KMS-11 (cell line): ENCODE results near the gene SBDS.
"Not testable (repeated sequence)": the region's sequence is repeated elsewhere in the genome, so short reads cannot be mapped to it uniquely, and the experiment has no call there.

Experiments
- H2AFZ ChIP-seq: fragments of 200-600 bp; sonication (generic); 2 replicates; pipeline ENCODE4 v1.6.1; 2016; ENCODE audit warnings: antibody characterized with exemption, mixed run types, low read depth
- H3K27ac ChIP-seq: fragments of 200-600 bp; sonication (generic); 2 replicates; pipeline ENCODE4 v1.6.1; 2016; ENCODE audit warnings: mild to moderate bottlenecking, mixed run types
- H3K27me3 ChIP-seq: fragments of 200-600 bp; sonication (generic); 2 replicates; pipeline ENCODE4 v1.6.1; 2017; ENCODE audit warnings: mild to moderate bottlenecking, low read depth, mixed run types, moderate library complexity; ENCODE audit not compliant: insufficient read depth
- H3K36me3 ChIP-seq: fragments of 200-600 bp; sonication (generic); 2 replicates; pipeline ENCODE4 v1.6.1; 2017; ENCODE audit warnings: mild to moderate bottlenecking, mixed run types; ENCODE audit not compliant: insufficient read depth
- H3K4me1 ChIP-seq: fragments of 200-600 bp; sonication (generic); 2 replicates; pipeline ENCODE4 v1.6.1; 2016; ENCODE audit warnings: mild to moderate bottlenecking, low read depth, mixed run types; ENCODE audit not compliant: poor library complexity, severe bottlenecking
- H3K4me2 ChIP-seq: fragments of 200-600 bp; sonication (generic); 2 replicates; pipeline ENCODE4 v1.7.0; 2016; ENCODE audit warnings: mild to moderate bottlenecking, mixed run types
- H3K4me3 ChIP-seq: fragments of 200-600 bp; sonication (generic); IDR thresholded peaks from 2 replicates; pipeline ENCODE4 v1.6.1; 2017; ENCODE audit warnings: low read depth, low read length, mixed read lengths; ENCODE audit not compliant: insufficient read depth
- H3K79me2 ChIP-seq: fragments of 200-600 bp; sonication (generic); 2 replicates; pipeline ENCODE4 v1.6.1; 2016; ENCODE audit warnings: low read depth, mixed run types; ENCODE audit not compliant: insufficient read depth
- H3K9ac ChIP-seq: fragments of 200-600 bp; sonication (generic); 2 replicates; pipeline ENCODE4 v1.6.1; 2016; ENCODE audit warnings: mild to moderate bottlenecking, mixed run types
- H4K20me1 ChIP-seq: fragments of 200-600 bp; sonication (generic); 2 replicates; pipeline ENCODE4 v1.6.1; 2016; ENCODE audit warnings: mild to moderate bottlenecking, mixed run types; ENCODE audit not compliant: insufficient read depth
- CTCF ChIP-seq: fragments of 200-600 bp; sonication (generic); conservative IDR thresholded peaks from 2 replicates; pipeline ENCODE4 v1.6.1; 2017; ENCODE audit warnings: low read depth, mild to moderate bottlenecking, antibody characterized with exemption, low read length, moderate library complexity, mixed read lengths

The SBDS gene

GRCh38 chr7:66994691-66995049 lies 716 bp downstream of the SBDS start:
- Histone ChIP-seq H2AFZ (peak overlapping the region; percentile 72), H3K27ac (peak overlapping the region; percentile 91)
- not testable (repeated sequence) for H4K20me1 ChIP-seq

GRCh38 chr7:66994051-66994450 lies 1.3 kb downstream of the SBDS start:
- Histone ChIP-seq H3K79me2 (peaks cover 35% of the 10 kb centered on the region), H3K4me2 (peak overlapping the region; percentile 63), H3K36me3 (peaks cover 10% of the 10 kb centered on the region; the same call in 1 of the 2 replicates), H3K4me1 (peaks cover 16% of the 10 kb centered on the region), H3K27ac (peak overlapping the region; percentile 91)
- H4K20me1 ChIP-seq, H2AFZ ChIP-seq, H3K4me3 ChIP-seq, H3K27me3 ChIP-seq, H3K9ac ChIP-seq: not testable (repeated sequence)

More at GRCh38 chr7:66994691-66995049, 716 bp downstream of the SBDS start:
- peaks cover 10% of the 10 kb centered on the region; the same call in 1 of the 2 replicates for H3K36me3 ChIP-seq
- peaks cover 35% of the 10 kb centered on the region for H3K79me2 ChIP-seq
- H3K9ac ChIP-seq = peak overlapping the region; percentile 91
- H3K4me1 ChIP-seq = peaks cover 16% of the 10 kb centered on the region
- peak; percentile 34 for TF ChIP-seq CTCF
- peak overlapping the region; percentile 63 for H3K4me2 ChIP-seq
- H3K4me3 ChIP-seq, H3K27me3 ChIP-seq: not testable (repeated sequence)

GRCh38 chr7:66989552-66989951 lies 5.8 kb downstream of the SBDS start:
- peaks cover 10% of the 10 kb centered on the region; the same call in 1 of the 2 replicates for H3K36me3 ChIP-seq
- not testable (repeated sequence) for H3K27ac ChIP-seq, H3K27me3 ChIP-seq, H2AFZ ChIP-seq, H3K4me2 ChIP-seq, H3K4me3 ChIP-seq, H4K20me1 ChIP-seq, H3K9ac ChIP-seq
- H3K79me2 ChIP-seq = peaks cover 20% of the 10 kb centered on the region
- peaks cover 10% of the 10 kb centered on the region for H3K4me1 ChIP-seq

GRCh38 chr7:66980336-66980735 lies 15.1 kb downstream of the SBDS start:
- H3K4me1 ChIP-seq, H3K79me2 ChIP-seq, H2AFZ ChIP-seq, H4K20me1 ChIP-seq, H3K27ac ChIP-seq, H3K27me3 ChIP-seq, H3K4me2 ChIP-seq, H3K9ac ChIP-seq, H3K4me3 ChIP-seq, H3K36me3 ChIP-seq: not testable (repeated sequence)

- H3K4me1 ChIP-seq, H3K27ac ChIP-seq, H3K9ac ChIP-seq, H3K79me2 ChIP-seq, H3K4me3 ChIP-seq, H3K27me3 ChIP-seq, H2AFZ ChIP-seq, H4K20me1 ChIP-seq, H3K4me2 ChIP-seq, H3K36me3 ChIP-seq: not testable (repeated sequence)
Observed at GRCh38 chr7:66979013-66979412, 16.4 kb downstream of the SBDS start.

GRCh38 chr7:66978312-66978711 lies 17.1 kb downstream of the SBDS start:
- H3K79me2 ChIP-seq, H3K4me1 ChIP-seq, H3K4me3 ChIP-seq, H3K27me3 ChIP-seq, H3K4me2 ChIP-seq, H3K9ac ChIP-seq, H2AFZ ChIP-seq, H3K36me3 ChIP-seq, H3K27ac ChIP-seq, H4K20me1 ChIP-seq: not testable (repeated sequence)

- Histone ChIP-seq H2AFZ (no peak overlapping the region), H3K36me3 (no peaks in the 10 kb centered on the region), H3K27me3 (no peaks in the 10 kb centered on the region), H4K20me1 (no peaks in the 10 kb centered on the region), H3K4me3 (no peak overlapping the region), H3K79me2 (no peaks in the 10 kb centered on the region), H3K4me1 (no peaks in the 10 kb centered on the region), H3K4me2 (no peak overlapping the region), H3K9ac (no peak overlapping the region), H3K27ac (no peak overlapping the region)
- no peak for TF ChIP-seq CTCF
Observed at GRCh38 chr7:66974986-66975590, 20.3 kb downstream of the SBDS start.
